H9 (cell line): ENCODE data around the gene ADGRD1. TPM values are rescaled to one million over a fixed set of nuclear protein-coding genes. Genes with fewer than 3 reads are reported as not detected.

Source experiments
- DNase-seq: peaks from one replicate; pipeline ENCODE4 v3.0.0-alpha.2; 2017
- H2AFZ ChIP-seq: one replicate; pipeline ENCODE4 v1.6.1; 2013; ENCODE audit warnings: mild to moderate bottlenecking, low read length, control low read depth, moderate library complexity
- H2AK5ac ChIP-seq: 2 replicates; pipeline ENCODE4 v1.6.1; 2013; ENCODE audit warnings: low read length, control low read depth, mixed read lengths; ENCODE audit not compliant: insufficient read length
- H2BK120ac ChIP-seq: one replicate; pipeline ENCODE4 v1.6.1; 2013; ENCODE audit warnings: low read depth, mild to moderate bottlenecking, low read length, control low read depth, inconsistent platforms; ENCODE audit not compliant: poor library complexity, severe bottlenecking
- H2BK12ac ChIP-seq: 2 replicates; pipeline ENCODE4 v1.6.1; 2013; ENCODE audit warnings: low read length, control low read depth, mixed read lengths, low read depth; ENCODE audit not compliant: insufficient read length
- H2BK15ac ChIP-seq: 2 replicates; pipeline ENCODE4 v1.6.1; 2013; ENCODE audit warnings: low read depth, low read length, control low read depth
- H2BK20ac ChIP-seq: one replicate; pipeline ENCODE4 v1.6.1; 2013; ENCODE audit warnings: low read depth, mild to moderate bottlenecking, low read length, control low read depth, inconsistent platforms; ENCODE audit not compliant: poor library complexity, severe bottlenecking
- H2BK5ac ChIP-seq: 2 replicates; pipeline ENCODE4 v1.6.1; 2013; ENCODE audit warnings: low read length, control low read depth, mixed read lengths; ENCODE audit not compliant: insufficient read length
- H3K14ac ChIP-seq: 2 replicates; pipeline ENCODE4 v1.6.1; 2013; ENCODE audit warnings: low read length, control low read depth; ENCODE audit not compliant: insufficient read depth
- H3K18ac ChIP-seq: 2 replicates; pipeline ENCODE4 v1.6.1; 2013; ENCODE audit warnings: low read depth, mild to moderate bottlenecking, mixed read lengths, low read length, control low read depth; ENCODE audit not compliant: insufficient read length
- H3K23ac ChIP-seq: 2 replicates; pipeline ENCODE4 v1.6.1; 2013; ENCODE audit warnings: low read length, control low read depth, mixed read lengths, low read depth; ENCODE audit not compliant: insufficient read length
- H3K23me2 ChIP-seq: 2 replicates; pipeline ENCODE4 v1.6.1; 2013; ENCODE audit warnings: low read depth, mild to moderate bottlenecking, mixed read lengths, low read length, control low read depth; ENCODE audit not compliant: insufficient read length, poor library complexity, severe bottlenecking
- H3K27ac ChIP-seq: 2 replicates; pipeline ENCODE4 v1.5.1; 2013; ENCODE audit warnings: low read length, control low read depth, mixed read lengths, low read depth; ENCODE audit not compliant: insufficient read length
- H3K27me3 ChIP-seq: 2 replicates; pipeline ENCODE4 v1.6.1; 2013; ENCODE audit warnings: low read length, control low read depth, inconsistent platforms; ENCODE audit not compliant: insufficient read depth
- H3K4ac ChIP-seq: 2 replicates; pipeline ENCODE4 v1.6.1; 2013; ENCODE audit warnings: low read depth, mild to moderate bottlenecking, control low read depth, inconsistent platforms, low read length, moderate library complexity
- H3K4me1 ChIP-seq: 2 replicates; pipeline ENCODE4 v1.6.1; 2013; ENCODE audit warnings: low read length, control low read depth, inconsistent platforms; ENCODE audit not compliant: insufficient read depth
- H3K4me2 ChIP-seq: 2 replicates; pipeline ENCODE4 v1.6.1; 2013; ENCODE audit warnings: low read length, control low read depth, mixed read lengths; ENCODE audit not compliant: insufficient read length, insufficient read depth
- H3K56ac ChIP-seq: 2 replicates; pipeline ENCODE4 v1.6.1; 2013; ENCODE audit warnings: low read depth, mild to moderate bottlenecking, mixed read lengths, low read length, control low read depth; ENCODE audit not compliant: insufficient read length
- H3K79me1 ChIP-seq: 2 replicates; pipeline ENCODE4 v1.6.1; 2013; ENCODE audit warnings: low read depth, mild to moderate bottlenecking, moderate library complexity, low read length, control low read depth, inconsistent platforms; ENCODE audit not compliant: insufficient read depth, poor library complexity, severe bottlenecking
- H3K79me2 ChIP-seq: 2 replicates; pipeline ENCODE4 v1.6.1; 2013; ENCODE audit warnings: low read length, control low read depth, inconsistent platforms; ENCODE audit not compliant: insufficient read depth
- H3K9ac ChIP-seq: 2 replicates; pipeline ENCODE4 v1.6.1; 2013; ENCODE audit warnings: low read length, control low read depth, mixed read lengths; ENCODE audit not compliant: insufficient read length; ENCODE audit errors: extremely low read depth
- H3K9me3 ChIP-seq: one replicate; pipeline ENCODE4 v1.6.1; 2013; ENCODE audit warnings: low read depth, low read length, inconsistent platforms; ENCODE audit not compliant: control insufficient read depth
- H3T11ph ChIP-seq: one replicate; pipeline ENCODE4 v1.6.1; 2013; ENCODE audit warnings: mild to moderate bottlenecking, low read length, control low read depth, inconsistent platforms
- H4K20me1 ChIP-seq: one replicate; pipeline ENCODE4 v1.6.1; 2013; ENCODE audit not compliant: control insufficient read depth, insufficient read length, insufficient read depth
- H4K5ac ChIP-seq: 2 replicates; pipeline ENCODE4 v1.6.1; 2013; ENCODE audit warnings: low read depth, mild to moderate bottlenecking, mixed read lengths, low read length, control low read depth; ENCODE audit not compliant: insufficient read length
- H4K8ac ChIP-seq: replicated peaks from 2 replicates; pipeline ENCODE4 v1.6.1; 2013; ENCODE audit warnings: low read length, control low read depth, mixed read lengths, low read depth; ENCODE audit not compliant: insufficient read length
- H4K91ac ChIP-seq: 2 replicates; pipeline ENCODE4 v1.6.1; 2013; ENCODE audit warnings: low read depth, mild to moderate bottlenecking, moderate library complexity, mixed read lengths, low read length, control low read depth; ENCODE audit not compliant: insufficient read length
- H3K27ac Mint-ChIP-seq, 3 experiments: 2 replicates in 2 of 3; 3 replicates in 1 of 3; pipeline ENCODE4 v1.8.0; 2020 to 2021; ENCODE audit warnings: mixed read lengths in 3 of 3, mild to moderate bottlenecking in 1 of 3, moderate library complexity in 1 of 3
- H3K27me3 Mint-ChIP-seq: 2 replicates; pipeline ENCODE4 v1.8.0; 2021; ENCODE audit warnings: low read depth, mild to moderate bottlenecking, moderate library complexity, mixed read lengths
- H3K36me3 Mint-ChIP-seq, 3 experiments: 2 replicates in 2 of 3; 3 replicates in 1 of 3; pipeline ENCODE4 v1.8.0; 2020 to 2021; ENCODE audit warnings: low read depth in 3 of 3, mixed read lengths in 3 of 3; ENCODE audit not compliant: insufficient read depth in 1 of 3
- H3K4me1 Mint-ChIP-seq, 2 experiments: 2 replicates each; pipeline ENCODE4 v1.8.0; 2020; ENCODE audit warnings: mixed read lengths in 2 of 2
- H3K4me3 Mint-ChIP-seq, 2 experiments: 2 replicates in 1 of 2; 3 replicates in 1 of 2; pipeline ENCODE4 v1.8.0; 2020 to 2021; ENCODE audit warnings: mild to moderate bottlenecking in 2 of 2, mixed read lengths in 2 of 2, moderate library complexity in 1 of 2
- H3K9me3 Mint-ChIP-seq, 2 experiments: 2 replicates in 1 of 2; 3 replicates in 1 of 2; pipeline ENCODE4 v1.8.0; 2020; ENCODE audit warnings: mild to moderate bottlenecking in 2 of 2, mixed read lengths in 2 of 2, moderate library complexity in 1 of 2
- CTCF ChIP-seq: fragments of 200-600 bp; sonication (generic); conservative IDR thresholded peaks from 3 replicates; pipeline ENCODE4 v1.8.0; 2021; ENCODE audit warnings: antibody characterized with exemption, mild to moderate bottlenecking
- WGBS: extraction: QIAGEN DNeasy Blood & Tissue Kit; methylation state at CpG from one replicate; pipeline ENCODE4 v1.1.7; 2013; ENCODE audit warnings: missing lambda C conversion rate, low lambda C conversion rate, mixed read lengths; ENCODE audit not compliant: insufficient read length; ENCODE audit errors: extremely low coverage; 5-methylcytosine and 5-hydroxymethylcytosine counted together
- total RNA-seq: library from RNA; stranded (reverse); gene quantifications from 2 replicates; pipeline ENCODE4 v1.2.1, GENCODE V29; 2021

ADGRD1 gene
- total RNA-seq, 1 experiment from 2014 or later, result 0.52 TPM

GRCh38 chr12:131003716-131004045, 50.0 kb downstream of the ADGRD1 start:
- H3K4me3 Mint-ChIP-seq, result peak overlapping the region in 1 of 2 experiments; percentile 56; a peak in 1 of 5 replicates

More at GRCh38 chr12:131003716-131004045, 50.0 kb downstream of the ADGRD1 start:
- Histone ChIP-seq H3K4me1 (no peaks in the 10 kb centered on the region), H2BK120ac (no peak overlapping the region), H4K91ac (no peak overlapping the region), H3K79me2 (no peaks in the 10 kb centered on the region), H2BK15ac (no peak overlapping the region), H3K23ac (no peak overlapping the region), H2AFZ (no peak overlapping the region), H3K9me3 (no peaks in the 10 kb centered on the region), H3K18ac (no peak overlapping the region), H2BK5ac (no peak overlapping the region), H3K27me3 (no peaks in the 10 kb centered on the region), H3K56ac (no peak overlapping the region), H3K14ac (no peak overlapping the region), H3K9ac (no peak overlapping the region), H3K4me2 (no peak overlapping the region), H4K5ac (no peak overlapping the region), H2BK20ac (no peak overlapping the region), H3K23me2 (no peaks in the 10 kb centered on the region), H3T11ph (no peak overlapping the region), H3K4ac (no peak overlapping the region), H3K27ac (no peak overlapping the region), H3K79me1 (no peaks in the 10 kb centered on the region), H2AK5ac (no peak overlapping the region), H2BK12ac (no peak overlapping the region), H4K8ac (no peak overlapping the region), H4K20me1 (no peaks in the 10 kb centered on the region)
- WGBS, result no CpG with 5 or more reads among the region's 18 CpGs
- H3K27me3 Mint-ChIP-seq, result peaks cover 4% of the 10 kb centered on the region
- TF ChIP-seq CTCF, result no peak
- DNase-seq, result no peak
- no peak overlapping the region for H3K27ac Mint-ChIP-seq
- H3K9me3 Mint-ChIP-seq, result peaks cover 16 to 17% of the 10 kb centered on the region in 2 experiments
- peaks cover 4 to 11% (median 6%) of the 10 kb centered on the region in 3 experiments for H3K36me3 Mint-ChIP-seq
- H3K4me1 Mint-ChIP-seq, result peaks cover 0 to 10% of the 10 kb centered on the region in 2 experiments; a peak in 2 of 4 replicates
